AG09319 (cell line): ENCODE measurements around the gene ABCC4.
A peak's percentile ranks its signal among the peaks of the same experiment; 100 is the strongest.

ENCODE experiments used
- DNase-seq: peaks from one replicate; pipeline ENCODE4 v3.0.0-alpha.2; 2010; ENCODE audit warnings: low read depth; ENCODE audit errors: extremely low read depth
- CTCF ChIP-seq: IDR thresholded peaks from 2 replicates; pipeline ENCODE4 v1.5.1; 2011; ENCODE audit warnings: low read depth, mild to moderate bottlenecking, inconsistent platforms, low read length, moderate library complexity

ABCC4 gene

GRCh38 chr13:95317039-95317989 is 16.1 kb upstream of the ABCC4 start:
- no peak for DNase-seq
- no peak for TF ChIP-seq CTCF

- no peak for DNase-seq
- no peak for TF ChIP-seq CTCF
Observed at GRCh38 chr13:95315752-95316151, 14.5 kb upstream of the ABCC4 start.

GRCh38 chr13:95307507-95307906 is 6.3 kb upstream of the ABCC4 start:
- no peak for DNase-seq
- no peak for TF ChIP-seq CTCF

- TF ChIP-seq CTCF = no peak
- no peak for DNase-seq
Observed at GRCh38 chr13:95304453-95304852, 3.2 kb upstream of the ABCC4 start.

GRCh38 chr13:95301968-95302393 is 730 bp upstream of the ABCC4 start:
- no peak; the same call in 1 of the 2 replicates for TF ChIP-seq CTCF
- no peak for DNase-seq

GRCh38 chr13:95300625-95301182 is 547 bp downstream of the ABCC4 start:
- peak; percentile 38 for TF ChIP-seq CTCF
- no peak for DNase-seq

- no peak for DNase-seq
- TF ChIP-seq CTCF = no peak
Observed at GRCh38 chr13:95298971-95299621, 2.2 kb downstream of the ABCC4 start.
